Measurements from ENCODE around the gene TUBA3C.

The TUBA3C gene

GRCh38 chr13:19161308-19161707, 20.3 kb downstream of the TUBA3C start:
- no peak for DNase-seq (ENCODE audit: low read depth in 2 of 2)

GRCh38 chr13:19159761-19160420, 21.7 kb downstream of the TUBA3C start:
- DNase-seq (ENCODE audit: low read depth in 2 of 2) = no peak

GRCh38 chr13:19159181-19159580, 22.4 kb downstream of the TUBA3C start:
- no peak for DNase-seq (ENCODE audit: low read depth in 2 of 2)

- no peak for DNase-seq (ENCODE audit: low read depth in 2 of 2)
Measured at GRCh38 chr13:19158526-19159174, 23.0 kb downstream of the TUBA3C start.

GRCh38 chr13:19158006-19158405, 23.6 kb downstream of the TUBA3C start:
- DNase-seq (ENCODE audit: low read depth in 2 of 2) = no peak

GRCh38 chr13:19157461-19157860, 24.2 kb downstream of the TUBA3C start:
- DNase-seq (ENCODE audit: low read depth in 2 of 2) = no peak

- no peak for DNase-seq (ENCODE audit: low read depth in 2 of 2)
Measured at GRCh38 chr13:19156013-19156825, 25.4 kb downstream of the TUBA3C start.

GRCh38 chr13:19155321-19155861, 26.2 kb downstream of the TUBA3C start:
- no peak for DNase-seq (ENCODE audit: low read depth in 2 of 2)

GRCh38 chr13:19154843-19155242, 26.8 kb downstream of the TUBA3C start:
- DNase-seq (ENCODE audit: low read depth in 2 of 2) = no peak

- no peak for DNase-seq (ENCODE audit: low read depth in 2 of 2)
Measured at GRCh38 chr13:19153782-19154450, 27.7 kb downstream of the TUBA3C start.

- DNase-seq (ENCODE audit: low read depth in 2 of 2) = no peak
Measured at GRCh38 chr13:19152403-19152802, 29.2 kb downstream of the TUBA3C start.

GRCh38 chr13:19151581-19152263, 29.9 kb downstream of the TUBA3C start:
- DNase-seq (ENCODE audit: low read depth in 2 of 2) = no peak

- no peak for DNase-seq (ENCODE audit: low read depth in 2 of 2)
Measured at GRCh38 chr13:19150712-19151228, 30.9 kb downstream of the TUBA3C start.

GRCh38 chr13:19150226-19150625, 31.4 kb downstream of the TUBA3C start:
- no peak for DNase-seq (ENCODE audit: low read depth in 2 of 2)

- DNase-seq (ENCODE audit: low read depth in 2 of 2) = no peak
Measured at GRCh38 chr13:19148561-19148960, 33.1 kb downstream of the TUBA3C start.

Measured in stimulated activated CD4-positive, alpha-beta T cell treated with anti-CD3 and anti-CD28 coated beads, Interleukin-15, amount 100 ng/mL, for 48 hours (primary cell).